Fibroblast of mammary gland (primary cell): ENCODE results near the gene ZNF543.

Experiments used
- DNase-seq: peaks from one replicate; pipeline ENCODE4 v3.0.0-alpha.2; 2010; ENCODE audit warnings: low read depth
- H3K4me3 ChIP-seq: 2 replicates; pipeline ENCODE4 v1.5.1; 2011; ENCODE audit warnings: low read depth, mild to moderate bottlenecking, low read length, moderate library complexity; ENCODE audit not compliant: control insufficient read depth
- CTCF ChIP-seq: conservative IDR thresholded peaks from 2 replicates; pipeline ENCODE4 v1.5.1; 2011; ENCODE audit warnings: low read depth, low read length, inconsistent platforms; ENCODE audit not compliant: control insufficient read depth, insufficient read depth

The ZNF543 gene

GRCh38 chr19:57280165-57280961 is 39.9 kb upstream of the ZNF543 start, which contains the start of gene ZNF460:
Gene ZNF460 (plus strand): TSS chr19:57280485. CDS start chr19:57280807, 322 bp downstream.
- no peak for TF ChIP-seq CTCF
- H3K4me3 ChIP-seq = peak within 1 kb of the TSS; percentile 64
- DNase-seq = peak; percentile 97

DNA sequence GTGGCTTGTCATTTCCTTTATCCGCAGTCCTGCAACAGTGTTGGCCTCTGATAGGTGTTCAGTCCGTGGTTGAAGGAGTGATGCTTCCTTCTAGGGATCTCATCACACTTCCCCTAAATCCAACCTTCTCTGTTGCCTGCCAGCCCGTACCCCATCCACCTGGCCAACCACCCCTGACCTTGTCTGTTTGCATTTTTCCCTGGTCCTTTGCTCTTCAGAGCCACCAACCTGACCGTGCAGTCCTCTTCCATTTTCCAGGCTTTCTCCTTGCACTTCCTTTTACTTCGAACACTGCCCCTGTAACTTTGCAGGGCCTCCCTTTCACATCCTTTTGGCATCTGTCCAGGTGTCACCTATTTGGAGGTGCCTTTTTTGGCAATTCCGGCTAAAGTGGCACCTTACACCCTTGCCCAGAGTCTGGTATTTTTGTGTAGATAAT is 39.3 kb upstream of the ZNF543 start:
- peak overlapping the region; percentile 64 for H3K4me3 ChIP-seq
- DNase-seq = peak; percentile 7
- no peak for TF ChIP-seq CTCF

GRCh38 chr19:57282011-57282643 is 38.1 kb upstream of the ZNF543 start:
- H3K4me3 ChIP-seq = peak overlapping the region; percentile 21
- no peak for TF ChIP-seq CTCF
- no peak for DNase-seq

GRCh38 chr19:57288373-57288772 is 31.9 kb upstream of the ZNF543 start:
- DNase-seq = no peak

DNA sequence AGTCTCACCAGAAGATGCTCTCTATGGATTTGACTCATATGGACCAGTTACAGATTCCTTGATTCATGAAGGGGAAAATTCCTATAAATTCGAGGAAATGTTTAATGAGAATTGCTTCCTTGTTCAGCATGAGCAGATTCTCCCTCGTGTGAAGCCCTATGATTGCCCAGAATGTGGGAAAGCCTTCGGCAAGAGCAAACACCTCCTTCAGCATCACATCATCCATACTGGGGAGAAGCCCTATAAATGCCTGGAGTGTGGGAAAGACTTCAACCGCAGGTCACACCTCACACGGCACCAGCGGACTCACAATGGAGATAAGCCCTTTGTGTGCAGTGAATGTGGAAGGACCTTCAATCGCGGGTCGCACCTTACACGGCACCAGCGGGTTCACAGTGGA is 29.3 kb upstream of the ZNF543 start:
- DNase-seq = no peak
- no peak for TF ChIP-seq CTCF
- H3K4me3 ChIP-seq = no peak overlapping the region

More at GRCh38 chr19:57288373-57288772, 31.9 kb upstream of the ZNF543 start:
- no peak for TF ChIP-seq CTCF
- no peak overlapping the region for H3K4me3 ChIP-seq

- no peak for TF ChIP-seq CTCF
- no peak overlapping the region for H3K4me3 ChIP-seq
- DNase-seq = no peak
Observed at GRCh38 chr19:57292547-57292946, 27.7 kb upstream of the ZNF543 start.
